BLaER1 (cell line): ENCODE data around the gene PPP6R3.
A peak's percentile ranks its signal among the peaks of the same experiment; 100 is the strongest.
"Not testable (repeated sequence)": the region's sequence is repeated elsewhere in the genome, so short reads cannot be mapped to it uniquely, and the experiment has no call there.

Experiments used
- H3K27ac ChIP-seq: shearing (Covaris generic); formaldehyde crosslinking; 2 replicates; pipeline ENCODE4 v1.8.1; 2022
- H3K27me3 ChIP-seq: shearing (Covaris generic); formaldehyde crosslinking; 2 replicates; pipeline ENCODE4 v1.8.1; 2022
- H3K36me3 ChIP-seq: shearing (Covaris generic); formaldehyde crosslinking; 2 replicates; pipeline ENCODE4 v1.8.1; 2022
- H3K4me1 ChIP-seq: shearing (Covaris generic); formaldehyde crosslinking; 2 replicates; pipeline ENCODE4 v1.8.1; 2022
- H3K4me2 ChIP-seq: shearing (Covaris generic); formaldehyde crosslinking; 2 replicates; pipeline ENCODE4 v1.8.1; 2022
- H3K4me3 ChIP-seq: shearing (Covaris generic); formaldehyde crosslinking; 2 replicates; pipeline ENCODE4 v1.8.1; 2022
- H3K9ac ChIP-seq: shearing (Covaris generic); formaldehyde crosslinking; 2 replicates; pipeline ENCODE4 v1.8.1; 2022
- H3K9me3 ChIP-seq: shearing (Covaris generic); formaldehyde crosslinking; 2 replicates; pipeline ENCODE4 v1.8.1; 2022
- H4K20me1 ChIP-seq: shearing (Covaris generic); formaldehyde crosslinking; 2 replicates; pipeline ENCODE4 v1.8.1; 2022
- Cebpa-rat ChIP-seq: shearing (Covaris generic); IDR thresholded peaks from 2 replicates; pipeline ENCODE4 v1.8.1; 2022

Gene PPP6R3

GRCh38 chr11:68449951-68450350, 10.6 kb upstream of the PPP6R3 start:
- H3K4me2 ChIP-seq: no peak overlapping the region

GRCh38 chr11:68450711-68451110, 9.8 kb upstream of the PPP6R3 start:
- H3K9ac ChIP-seq: no peak overlapping the region
- peaks cover 11% of the 10 kb centered on the region; the same call in 1 of the 2 replicates for H3K4me1 ChIP-seq
- H3K36me3 ChIP-seq: peaks cover 45% of the 10 kb centered on the region
- H3K4me2 ChIP-seq: no peak overlapping the region
- no peaks in the 10 kb centered on the region for H3K9me3 ChIP-seq
- no peaks in the 10 kb centered on the region for H3K27me3 ChIP-seq
- no peak overlapping the region for H3K4me3 ChIP-seq
- no peak overlapping the region for H3K27ac ChIP-seq
- no peak for TF ChIP-seq Cebpa-rat
- peaks cover 15% of the 10 kb centered on the region for H4K20me1 ChIP-seq

More at GRCh38 chr11:68449951-68450350, 10.6 kb upstream of the PPP6R3 start:
- Histone ChIP-seq H3K4me1 (peaks cover 11% of the 10 kb centered on the region; the same call in 1 of the 2 replicates), H3K9me3 (no peaks in the 10 kb centered on the region), H3K27ac (no peak overlapping the region), H4K20me1 (peaks cover 20% of the 10 kb centered on the region), H3K4me3 (no peak overlapping the region), H3K9ac (no peak overlapping the region), H3K36me3 (peaks cover 53% of the 10 kb centered on the region), H3K27me3 (no peaks in the 10 kb centered on the region)
- no peak for TF ChIP-seq Cebpa-rat

- H3K4me2 ChIP-seq: no peak overlapping the region
- no peak overlapping the region for H3K27ac ChIP-seq
Measured at GRCh38 chr11:68454767-68455166, 5.8 kb upstream of the PPP6R3 start.

GRCh38 chr11:68455485-68455884, 5.1 kb upstream of the PPP6R3 start:
- no peaks in the 10 kb centered on the region for H4K20me1 ChIP-seq
- no peaks in the 10 kb centered on the region for H3K9me3 ChIP-seq
- peaks cover 8% of the 10 kb centered on the region for H3K4me1 ChIP-seq
- H3K4me3 ChIP-seq: no peak overlapping the region
- TF ChIP-seq Cebpa-rat: no peak
- H3K36me3 ChIP-seq: no peaks in the 10 kb centered on the region
- H3K9ac ChIP-seq: no peak overlapping the region
- no peak overlapping the region for H3K27ac ChIP-seq
- H3K4me2 ChIP-seq: no peak overlapping the region
- no peaks in the 10 kb centered on the region for H3K27me3 ChIP-seq

More at GRCh38 chr11:68454767-68455166, 5.8 kb upstream of the PPP6R3 start:
- TF ChIP-seq Cebpa-rat: no peak
- H3K9ac ChIP-seq: no peak overlapping the region
- H4K20me1 ChIP-seq: no peaks in the 10 kb centered on the region
- H3K4me3 ChIP-seq: no peak overlapping the region
- H3K9me3 ChIP-seq: no peaks in the 10 kb centered on the region
- H3K36me3 ChIP-seq: peaks cover 6% of the 10 kb centered on the region
- H3K27me3 ChIP-seq: no peaks in the 10 kb centered on the region
- H3K4me1 ChIP-seq: peaks cover 7% of the 10 kb centered on the region

- H3K36me3 ChIP-seq: no peaks in the 10 kb centered on the region
- H3K9ac ChIP-seq: no peak overlapping the region
- H3K4me3 ChIP-seq: no peak overlapping the region
- H3K4me1 ChIP-seq: peaks cover 17% of the 10 kb centered on the region
- no peak overlapping the region for H3K27ac ChIP-seq
- H3K4me2 ChIP-seq: no peak overlapping the region
- H3K9me3 ChIP-seq: no peaks in the 10 kb centered on the region
- no peaks in the 10 kb centered on the region for H3K27me3 ChIP-seq
- TF ChIP-seq Cebpa-rat: no peak
- H4K20me1 ChIP-seq: peaks cover 18% of the 10 kb centered on the region
Measured at GRCh38 chr11:68457216-68457897, 3.2 kb upstream of the PPP6R3 start.

- Histone ChIP-seq H3K27me3 (no peaks in the 10 kb centered on the region), H3K27ac (no peak overlapping the region), H3K9ac (no peak overlapping the region), H4K20me1 (peaks cover 23% of the 10 kb centered on the region), H3K4me1 (peaks cover 22% of the 10 kb centered on the region), H3K4me3 (no peak overlapping the region), H3K9me3 (no peaks in the 10 kb centered on the region), H3K4me2 (no peak overlapping the region), H3K36me3 (no peaks in the 10 kb centered on the region)
- TF ChIP-seq Cebpa-rat: no peak
Measured at GRCh38 chr11:68457898-68458249, 2.7 kb upstream of the PPP6R3 start.

- not testable (repeated sequence) for H3K27ac ChIP-seq, H3K9me3 ChIP-seq, H3K4me2 ChIP-seq, H3K4me3 ChIP-seq, H3K9ac ChIP-seq, H3K36me3 ChIP-seq, H3K27me3 ChIP-seq
- Histone ChIP-seq H3K4me1 (peaks cover 27% of the 10 kb centered on the region), H4K20me1 (peaks cover 27% of the 10 kb centered on the region)
Measured at GRCh38 chr11:68458340-68458739, 2.2 kb upstream of the PPP6R3 start.

- Histone ChIP-seq H3K9ac (peak overlapping the region; percentile 98), H3K4me1 (peaks cover 43% of the 10 kb centered on the region), H3K4me2 (peak overlapping the region; percentile 79), H3K27ac (peak overlapping the region; percentile 97), H3K9me3 (no peaks in the 10 kb centered on the region), H3K27me3 (no peaks in the 10 kb centered on the region), H4K20me1 (peaks cover 45% of the 10 kb centered on the region), H3K4me3 (peak overlapping the region; percentile 99), H3K36me3 (peaks cover 5% of the 10 kb centered on the region; the same call in 1 of the 2 replicates)
- TF ChIP-seq Cebpa-rat: no peak
Measured at GRCh38 chr11:68459886-68460740, 439 bp upstream of the PPP6R3 start.

- no peak for TF ChIP-seq Cebpa-rat
- Histone ChIP-seq H3K36me3 (peaks cover 13% of the 10 kb centered on the region; the same call in 1 of the 2 replicates), H3K9me3 (no peaks in the 10 kb centered on the region), H4K20me1 (peaks cover 60% of the 10 kb centered on the region), H3K27me3 (no peaks in the 10 kb centered on the region), H3K4me2 (peak overlapping the region; percentile 98), H3K4me3 (peak overlapping the region; percentile 99), H3K4me1 (peaks cover 57% of the 10 kb centered on the region), H3K27ac (peak overlapping the region; percentile 97; the same call in 1 of the 2 replicates), H3K9ac (peak overlapping the region; percentile 98)
Measured at GRCh38 chr11:68461575-68461917, 994 bp downstream of the PPP6R3 start.

GRCh38 chr11:68463714-68464113, 3.2 kb downstream of the PPP6R3 start:
- H3K27me3 ChIP-seq: no peaks in the 10 kb centered on the region
- no peak for TF ChIP-seq Cebpa-rat
- peaks cover 81% of the 10 kb centered on the region for H4K20me1 ChIP-seq
- H3K36me3 ChIP-seq: peaks cover 31% of the 10 kb centered on the region; the same call in 1 of the 2 replicates
- H3K27ac ChIP-seq: no peak overlapping the region
- peaks cover 79% of the 10 kb centered on the region for H3K4me1 ChIP-seq
- no peak overlapping the region for H3K4me3 ChIP-seq
- peak overlapping the region; percentile 98 for H3K4me2 ChIP-seq
- H3K9ac ChIP-seq: no peak overlapping the region
- H3K9me3 ChIP-seq: no peaks in the 10 kb centered on the region
